ENCODE data around the gene ME2.
"Not testable (repeated sequence)": the region's sequence is repeated elsewhere in the genome, so short reads cannot be mapped to it uniquely, and the experiment has no call there.

Gene ME2

GRCh38 chr18:50977037-50977760 is 98.3 kb downstream of the ME2 start:
- no peak for DNase-seq (ENCODE audit: low spot score)

GRCh38 chr18:50981381-50981780 is 102.5 kb downstream of the ME2 start:
- DNase-seq (ENCODE audit: low spot score): no peak

GRCh38 chr18:50982086-50982801 is 103.3 kb downstream of the ME2 start:
- DNase-seq (ENCODE audit: low spot score): no peak

- no peak for DNase-seq (ENCODE audit: low spot score)
Measured at GRCh38 chr18:50982802-50983179, 103.9 kb downstream of the ME2 start.

GRCh38 chr18:50986360-50987087 is 107.6 kb downstream of the ME2 start:
- DNase-seq (ENCODE audit: low spot score): no peak

- no peak for DNase-seq (ENCODE audit: low spot score)
Measured at GRCh38 chr18:50987261-50987660, 108.3 kb downstream of the ME2 start.

GRCh38 chr18:50989711-50990110 is 110.8 kb downstream of the ME2 start:
- no peak for DNase-seq (ENCODE audit: low spot score)

- DNase-seq (ENCODE audit: low spot score): no peak
Measured at GRCh38 chr18:50992351-50992762, 113.4 kb downstream of the ME2 start.

GRCh38 chr18:50994031-50994430 is 115.1 kb downstream of the ME2 start:
- DNase-seq (ENCODE audit: low spot score): no peak

- DNase-seq (ENCODE audit: low spot score): not testable (repeated sequence)
Measured at GRCh38 chr18:51003174-51003573, 124.3 kb downstream of the ME2 start.
